Ascending aorta (tissue), 2 donors: Measurements from ENCODE around the gene ZNF385C. TPM values are rescaled to one million over a fixed set of nuclear protein-coding genes. Genes with fewer than 3 reads are reported as not detected.
A peak's percentile ranks its signal among the peaks of the same experiment; 100 is the strongest.

Experiments used
- DNase-seq, 2 donors: peaks; one replicate each; pipeline ENCODE4 v3.0.0-alpha.2; 2019; ENCODE audit warnings: low spot score in 2 of 2
- H3K27ac ChIP-seq, 2 donors: fragments of 200-600 bp; sonication (generic); one replicate each; pipeline ENCODE4 v1.5.1; 2016 to 2017; ENCODE audit warnings: mild to moderate bottlenecking in 1 of 2
- H3K27me3 ChIP-seq: fragments of 200-600 bp; sonication (generic); one replicate; pipeline ENCODE4 v1.5.1; 2017
- H3K36me3 ChIP-seq, 2 donors: fragments of 200-600 bp; sonication (generic); one replicate each; pipeline ENCODE4 v1.5.1; 2016
- H3K4me1 ChIP-seq, 2 donors: fragments of 200-600 bp; sonication (generic); one replicate each; pipeline ENCODE4 v1.5.1; 2016 to 2017; ENCODE audit warnings: mild to moderate bottlenecking in 1 of 2
- H3K4me3 ChIP-seq, 2 donors: fragments of 200-600 bp; sonication (generic); one replicate each; pipeline ENCODE4 v1.5.1; 2016 to 2017; ENCODE audit warnings: mild to moderate bottlenecking in 1 of 2
- H3K9me3 ChIP-seq, 2 donors: fragments of 200-600 bp; sonication (generic); one replicate each; pipeline ENCODE4 v1.5.1; 2016
- CTCF ChIP-seq, 3 experiments: fragments of 200-600 bp in 2 of 3; fragments of 450-650 bp in 1 of 3; sonication (generic) in 2 of 3; IDR thresholded peaks; one replicate each; pipeline ENCODE4 v1.5.1; 2016 to 2019; ENCODE audit warnings: antibody characterized with exemption in 3 of 3, mild to moderate bottlenecking in 1 of 3, moderate library complexity in 1 of 3
- intact Hi-C: fragments of 100-400 bp; cut with DNase I; formaldehyde crosslinking; loops from one replicate; pipeline ENCODE4 v1.15.1; 2023
- total RNA-seq: library from RNA; depleted of rRNA; stranded (reverse); fragments of >200 nt; gene quantifications from one replicate; pipeline ENCODE4 v1.1.0, GENCODE V29; 2016

Gene ZNF385C
- total RNA-seq, 1 donor from 2014 or later: not detected

DNA sequence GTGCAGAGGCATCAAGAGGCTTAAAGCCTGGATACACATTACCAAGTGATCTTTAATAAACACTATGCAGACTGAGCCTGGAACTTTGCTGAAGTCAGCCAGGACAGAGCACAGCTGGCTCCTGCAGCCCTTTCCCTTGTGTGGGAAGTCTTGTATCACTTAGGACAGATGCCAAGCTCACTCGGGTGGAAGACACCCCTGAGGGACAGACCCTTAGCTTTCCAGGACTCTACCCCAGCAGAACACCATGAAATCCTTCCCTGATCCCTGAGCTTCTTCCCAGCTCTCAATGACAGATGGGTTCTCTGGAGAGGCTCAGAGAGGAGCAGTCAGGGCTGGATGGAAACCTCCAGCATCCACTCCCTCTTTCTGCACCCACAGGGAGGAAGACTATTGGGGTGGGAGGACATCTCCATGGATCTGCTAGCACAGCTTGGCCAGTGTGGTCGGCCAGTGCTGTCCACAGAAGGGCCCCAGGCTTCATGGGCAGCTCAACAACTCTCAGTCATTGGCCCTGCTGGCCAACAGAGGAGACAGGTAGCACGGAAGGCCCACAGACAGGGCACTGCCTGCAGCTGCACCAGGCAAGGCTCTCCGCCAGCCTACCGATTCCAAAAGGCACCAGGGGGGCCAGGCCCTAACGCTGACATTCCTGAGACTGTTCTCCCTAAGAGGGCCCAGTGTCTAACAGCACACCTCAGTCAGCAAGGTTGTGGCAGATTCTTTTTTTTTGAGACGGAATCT lies 40.6 kb upstream of the ZNF385C start:
- Histone ChIP-seq H3K4me1 (peaks cover 0 to 26% of the 10 kb centered on the region in 2 donors), H3K27ac (no peak overlapping the region)
- intact Hi-C loops: no loop called here

GRCh38 chr17:42136654-42137051 lies 38.4 kb upstream of the ZNF385C start:
- DNase-seq: no peak
- H3K4me3 ChIP-seq: no peak overlapping the region
- H3K27ac ChIP-seq: peak overlapping the region in 1 of 2 donors; percentile 31
- peaks cover 3 to 17% of the 10 kb centered on the region in 2 donors for H3K36me3 ChIP-seq
- no peaks in the 10 kb centered on the region for H3K27me3 ChIP-seq
- H3K9me3 ChIP-seq: no peaks in the 10 kb centered on the region
- peaks cover 0 to 22% of the 10 kb centered on the region in 2 donors for H3K4me1 ChIP-seq
- intact Hi-C loops: no loop called here
- TF ChIP-seq CTCF (IDR thresholded peaks at IDR 0.05): no peak

More for the DNA sequence above, 40.6 kb upstream of the ZNF385C start:
- no peaks in the 10 kb centered on the region for H3K9me3 ChIP-seq
- TF ChIP-seq CTCF (IDR thresholded peaks at IDR 0.05): no peak
- peaks cover 3 to 20% of the 10 kb centered on the region in 2 donors for H3K36me3 ChIP-seq
- DNase-seq: no peak
- no peak overlapping the region for H3K4me3 ChIP-seq
- no peaks in the 10 kb centered on the region for H3K27me3 ChIP-seq

GRCh38 chr17:42135664-42136653 lies 37.7 kb upstream of the ZNF385C start:
- no peak for DNase-seq

DNA sequence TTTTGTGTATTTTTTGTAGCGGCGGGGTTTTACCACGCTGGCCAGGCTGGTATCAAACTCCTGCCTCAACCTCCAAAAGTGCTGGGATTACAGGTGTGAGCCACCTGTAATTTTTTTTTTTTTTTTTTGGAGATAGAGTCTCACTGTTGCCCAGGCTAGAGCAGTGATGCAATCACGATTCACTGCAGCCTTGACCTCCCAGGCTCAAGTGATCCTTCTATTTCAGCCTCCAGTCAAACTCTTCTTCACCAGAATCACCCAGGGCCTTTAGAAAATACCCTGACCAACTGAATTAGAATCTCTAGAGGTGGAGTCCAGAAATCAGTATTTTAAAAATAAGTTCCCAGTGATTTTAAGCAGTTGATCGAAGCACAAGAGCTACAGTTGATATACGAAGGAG lies 36.9 kb upstream of the ZNF385C start:
- H3K27me3 ChIP-seq: no peaks in the 10 kb centered on the region
- DNase-seq: no peak
- no peaks in the 10 kb centered on the region for H3K9me3 ChIP-seq
- H3K27ac ChIP-seq: peak overlapping the region in 1 of 2 donors; percentile 36
- TF ChIP-seq CTCF (IDR thresholded peaks at IDR 0.05): no peak
- peaks cover 0 to 21% of the 10 kb centered on the region in 2 donors for H3K4me1 ChIP-seq
- H3K4me3 ChIP-seq: no peak overlapping the region
- intact Hi-C loops: no loop called here
- H3K36me3 ChIP-seq: peaks cover 3 to 11% of the 10 kb centered on the region in 2 donors

More at GRCh38 chr17:42135664-42136653, 37.7 kb upstream of the ZNF385C start:
- intact Hi-C loops: no loop called here
- no peak for TF ChIP-seq CTCF (IDR thresholded peaks at IDR 0.05)
- no peaks in the 10 kb centered on the region for H3K9me3 ChIP-seq
- H3K4me3 ChIP-seq: no peak overlapping the region
- no peaks in the 10 kb centered on the region for H3K27me3 ChIP-seq
- H3K27ac ChIP-seq: peak overlapping the region; percentile 31 to 36
- peaks cover 3 to 12% of the 10 kb centered on the region in 2 donors for H3K36me3 ChIP-seq
- peaks cover 0 to 22% of the 10 kb centered on the region in 2 donors for H3K4me1 ChIP-seq

DNA sequence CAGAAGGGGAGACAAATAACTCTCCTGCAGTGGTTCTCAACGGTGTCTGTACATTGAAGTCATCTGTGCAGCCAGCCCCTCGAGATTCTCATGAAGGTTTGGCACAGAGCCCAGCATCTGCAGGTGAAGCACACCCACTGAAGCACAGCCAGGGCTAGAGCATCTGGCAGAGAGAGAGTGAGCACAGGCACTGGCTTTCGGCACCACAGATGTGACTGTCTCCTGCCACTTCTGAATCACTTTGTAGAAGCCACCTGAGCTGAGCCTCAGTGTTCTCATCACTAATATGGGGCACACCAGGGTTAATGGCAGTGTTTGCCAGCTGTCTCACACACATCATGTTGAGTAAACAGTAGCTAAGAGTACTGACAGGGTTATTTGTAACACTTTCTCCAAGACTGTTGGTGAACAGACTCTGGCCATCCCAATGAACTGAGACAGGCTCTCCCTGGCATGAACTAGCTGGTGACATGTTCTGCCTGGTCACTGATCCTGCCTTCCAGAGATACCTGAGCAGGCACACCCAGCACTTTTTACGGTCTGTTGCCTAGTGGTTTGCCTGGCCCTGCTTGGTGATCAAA lies 35.3 kb upstream of the ZNF385C start:
- H3K4me3 ChIP-seq: no peak overlapping the region
- H3K4me1 ChIP-seq: peaks cover 0 to 18% of the 10 kb centered on the region in 2 donors
- no peak for DNase-seq
- no peak for TF ChIP-seq CTCF (IDR thresholded peaks at IDR 0.05)
- peak overlapping the region; percentile 34 to 37 for H3K27ac ChIP-seq
- H3K36me3 ChIP-seq: peaks cover 19 to 22% of the 10 kb centered on the region in 2 donors
- H3K9me3 ChIP-seq: no peaks in the 10 kb centered on the region
- H3K27me3 ChIP-seq: no peaks in the 10 kb centered on the region
- intact Hi-C loops: no loop called here
